Stimulated activated CD4-positive, alpha-beta T cell treated with anti-CD3 and anti-CD28 coated beads, TNF-alpha, amount 100 ng/mL, for 48 hours (primary cell): ENCODE measurements around the gene DESI1.
"Not testable (repeated sequence)": the region's sequence is repeated elsewhere in the genome, so short reads cannot be mapped to it uniquely, and the experiment has no call there.

Experiments used
- DNase-seq, 3 donors: peaks; one replicate each; pipeline ENCODE4 v3.0.0-alpha.2; 2020; ENCODE audit warnings: low read depth in 3 of 3

Gene DESI1

DNA sequence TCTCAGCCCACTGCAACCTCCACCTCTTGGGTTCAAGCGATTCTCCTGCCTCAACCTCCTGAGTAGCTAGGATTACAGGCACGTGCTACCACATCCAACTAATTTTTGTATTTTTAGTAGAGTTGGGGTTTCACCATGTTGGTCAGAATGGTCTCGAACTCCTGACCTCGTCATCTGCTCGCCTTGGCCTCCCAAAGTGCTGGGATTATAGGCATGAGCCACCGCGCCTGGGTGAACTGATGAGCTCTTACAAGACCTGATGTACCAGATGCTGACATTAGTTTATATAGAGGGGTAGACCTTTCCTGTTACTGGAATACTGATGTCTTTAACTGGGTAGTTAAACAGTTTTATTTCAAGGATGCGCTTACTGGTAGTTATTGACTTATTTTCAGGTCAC lies 13.8 kb upstream of the DESI1 start:
- DNase-seq, result not testable (repeated sequence)

DNA sequence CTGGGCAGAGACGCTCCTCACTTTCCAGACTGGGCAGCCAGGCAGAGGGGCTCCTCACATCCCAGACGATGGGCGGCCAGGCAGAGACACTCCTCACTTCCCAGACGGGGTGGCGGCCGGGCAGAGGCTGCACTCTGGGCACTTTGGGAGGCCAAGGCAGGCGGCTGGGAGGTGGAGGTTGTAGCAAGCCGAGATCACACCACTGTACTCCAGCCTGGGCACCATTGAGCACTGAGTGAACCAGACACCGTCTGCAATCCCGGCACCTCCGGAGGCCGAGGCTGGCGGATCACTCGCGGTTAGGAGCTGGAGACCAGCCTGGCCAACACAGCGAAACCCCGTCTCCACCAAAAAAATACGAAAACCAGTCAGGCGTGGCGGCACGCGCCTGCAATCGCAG lies 10.8 kb upstream of the DESI1 start:
- DNase-seq, result not testable (repeated sequence)

DNA sequence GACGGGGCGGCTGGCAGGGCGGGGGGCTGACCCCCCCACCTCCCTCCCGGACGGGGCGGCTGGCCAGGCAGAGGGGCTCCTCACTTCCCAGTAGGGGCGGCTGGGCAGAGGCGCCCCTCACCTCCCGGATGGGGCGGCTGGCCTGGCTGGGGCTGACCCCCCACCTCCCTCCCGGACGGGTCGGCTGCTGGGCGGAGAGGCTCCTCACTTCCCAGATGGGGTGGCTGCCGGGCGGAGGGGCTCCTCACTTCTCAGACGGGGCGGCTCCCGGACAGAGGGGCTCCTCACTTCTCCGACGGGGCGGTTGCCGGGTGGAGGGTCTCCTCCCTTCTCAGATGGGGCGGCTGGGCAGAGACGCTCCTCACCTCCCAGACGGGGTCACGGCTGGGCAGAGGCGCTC lies 10.3 kb upstream of the DESI1 start:
- not testable (repeated sequence) for DNase-seq

- no peak for DNase-seq
These were observed 4.7 kb upstream of the DESI1 start for GRCh38 chr22:41625577-41625976.

GRCh38 chr22:41621911-41622179 lies 1.0 kb upstream of the DESI1 start:
- DNase-seq, result no peak

DNA sequence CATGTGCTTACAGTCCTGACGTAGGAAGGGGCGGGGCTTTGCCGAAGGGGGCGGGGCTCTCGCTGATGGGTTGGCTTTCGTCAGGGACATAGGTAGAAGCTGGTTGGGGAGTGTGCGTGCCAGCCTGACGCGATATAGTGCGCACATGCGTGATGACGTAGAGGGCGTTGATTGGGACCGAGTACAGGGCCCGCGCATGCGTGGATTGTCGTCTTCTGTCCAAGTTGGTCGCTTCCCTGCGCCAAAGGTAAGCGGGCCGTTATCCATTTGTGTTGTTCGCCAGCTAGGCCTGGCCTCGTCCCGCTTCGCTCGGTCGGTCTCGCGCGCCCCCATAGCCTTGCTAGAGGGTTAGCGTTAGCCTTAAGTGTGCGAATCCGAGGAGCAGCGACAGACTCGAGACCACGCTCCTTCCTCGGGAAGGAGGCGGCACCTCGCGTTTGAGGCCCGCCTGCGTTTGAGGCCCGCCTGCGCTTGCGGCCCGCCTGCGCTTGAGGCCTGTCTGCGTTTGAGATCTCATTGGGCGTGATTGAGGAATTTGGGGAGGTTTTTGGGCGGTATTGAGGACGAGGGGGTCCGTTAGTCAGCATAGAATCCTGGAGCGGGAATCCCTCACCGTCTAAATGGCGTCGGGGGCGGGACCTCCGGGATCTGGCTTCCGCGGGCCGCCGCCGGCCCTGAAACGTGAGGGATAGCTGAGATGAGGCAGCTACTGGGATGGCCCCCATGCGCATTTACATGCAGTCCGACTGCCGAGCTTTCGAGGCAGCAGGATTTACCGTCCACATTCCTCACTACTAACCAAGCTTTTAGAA lies 462 bp upstream of the DESI1 start, which contains the start of gene XRCC6:
TSS of gene XRCC6 (plus strand) at position 197 of the 812 bp plus-strand sequence. CDS start 710 bp downstream, outside the sequence.
- peak; percentile 99 to 100 (median 100) for DNase-seq

DNA sequence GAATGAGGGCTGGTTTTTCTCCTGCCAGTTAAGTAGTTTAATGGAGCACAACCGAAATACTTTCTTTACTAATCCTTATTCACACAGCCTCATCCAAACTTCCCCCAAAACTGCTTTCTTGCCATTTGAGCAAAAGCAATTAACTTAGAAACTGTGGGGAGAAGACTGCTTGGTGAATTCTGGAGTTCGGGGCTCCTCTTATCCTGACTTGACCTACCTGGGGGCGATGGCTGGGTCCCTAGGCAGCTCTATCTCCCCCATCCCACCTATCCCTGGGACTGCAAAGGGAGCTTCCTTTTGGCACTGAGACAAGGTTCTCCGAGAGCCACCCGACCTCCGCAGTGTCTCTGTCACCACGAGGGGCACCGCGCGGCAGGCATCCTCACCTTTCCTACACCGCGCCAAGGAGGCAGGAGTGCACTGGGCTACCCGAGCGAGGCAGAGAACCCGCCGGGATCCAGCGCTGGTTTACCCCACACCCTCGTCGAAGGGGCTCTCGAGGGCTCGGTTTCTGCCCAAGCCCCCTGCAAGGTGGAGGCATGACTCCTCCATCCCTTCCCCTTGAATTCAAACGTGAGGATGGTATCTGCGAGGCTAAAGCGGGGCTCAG lies 759 bp downstream of the DESI1 start:
- peak in 1 of 3 donors; percentile 30 for DNase-seq

DNA sequence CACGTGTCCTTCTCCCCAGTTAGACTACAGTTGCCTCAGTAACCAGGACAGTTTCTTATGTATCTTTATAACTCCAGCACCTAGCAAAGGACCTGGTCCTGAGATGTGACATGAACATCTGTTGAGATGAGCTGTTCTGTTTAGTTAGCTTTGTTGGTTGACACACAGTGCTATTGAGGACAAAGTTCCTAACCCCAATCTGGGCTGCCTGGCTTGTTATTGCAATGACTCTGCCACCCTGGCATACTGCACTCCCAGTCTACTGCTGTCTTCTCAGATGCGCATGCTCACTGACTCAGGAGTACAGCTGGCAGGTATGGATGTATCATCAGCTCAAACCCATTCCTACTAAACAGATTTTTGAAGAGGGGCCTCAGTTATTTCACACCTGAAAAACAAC lies 7.4 kb downstream of the DESI1 start:
- no peak for DNase-seq

GRCh38 chr22:41612603-41613306 lies 8.1 kb downstream of the DESI1 start:
- DNase-seq, result no peak

GRCh38 chr22:41608386-41608785 lies 12.5 kb downstream of the DESI1 start:
- no peak for DNase-seq

- peak; percentile 34 to 72 (median 45) for DNase-seq
These were observed 16.9 kb downstream of the DESI1 start for GRCh38 chr22:41603873-41604332.

DNA sequence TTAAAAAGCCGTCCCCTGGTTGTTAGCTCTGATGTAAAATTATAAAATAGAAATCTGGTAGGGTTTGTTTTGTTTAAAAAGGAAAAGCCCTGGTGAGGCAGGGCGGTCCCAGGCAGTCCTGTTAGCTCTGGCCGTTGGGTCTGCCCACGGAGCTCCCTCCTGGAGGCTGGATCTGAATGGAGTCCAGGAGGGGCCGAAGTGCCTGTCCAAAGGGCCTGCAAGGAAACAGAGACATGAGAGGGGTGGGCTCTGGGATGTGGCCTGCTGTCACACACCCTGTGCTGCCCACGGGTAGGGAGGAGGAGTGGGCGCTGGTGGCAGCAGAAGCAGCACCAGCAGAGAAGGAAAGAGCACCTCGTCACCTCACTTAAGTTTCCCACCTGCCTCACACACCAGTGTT lies 19.9 kb downstream of the DESI1 start:
- DNase-seq, result no peak

DNA sequence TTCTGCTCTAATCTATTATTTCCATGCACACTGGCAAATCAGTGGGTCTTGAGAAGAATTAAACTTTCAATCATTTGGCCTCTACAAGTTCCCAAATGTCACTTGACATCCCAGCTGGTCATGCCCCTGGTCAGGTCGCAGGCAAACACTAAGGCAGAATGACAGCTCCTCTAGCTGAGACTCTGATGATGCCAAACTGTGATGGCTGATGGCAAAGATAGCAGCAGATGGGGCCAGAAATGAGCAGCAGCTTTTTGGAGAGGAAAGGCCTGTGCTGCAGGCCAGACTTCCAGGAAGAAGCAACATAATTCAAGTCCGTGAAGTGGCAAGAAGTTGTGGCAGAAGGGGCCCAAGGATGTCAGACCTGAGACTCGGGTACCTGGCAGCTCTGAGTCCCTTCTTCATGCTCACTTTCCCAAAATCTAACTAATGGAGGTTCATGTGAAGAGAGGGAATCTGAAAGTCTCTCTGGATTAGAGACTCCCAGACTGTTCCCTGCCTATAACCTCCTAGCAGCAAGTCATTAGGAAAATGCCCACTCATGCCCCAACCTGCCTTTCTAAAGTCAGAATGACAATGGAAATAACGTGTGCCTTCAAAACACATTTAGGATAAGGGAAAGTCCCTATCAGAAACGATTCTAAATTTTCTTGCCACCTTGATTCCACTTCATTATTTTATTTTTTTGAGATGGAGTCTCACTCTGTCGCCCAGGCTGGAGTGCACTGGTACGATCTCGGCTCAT lies 21.8 kb downstream of the DESI1 start:
- no peak for DNase-seq

DNA sequence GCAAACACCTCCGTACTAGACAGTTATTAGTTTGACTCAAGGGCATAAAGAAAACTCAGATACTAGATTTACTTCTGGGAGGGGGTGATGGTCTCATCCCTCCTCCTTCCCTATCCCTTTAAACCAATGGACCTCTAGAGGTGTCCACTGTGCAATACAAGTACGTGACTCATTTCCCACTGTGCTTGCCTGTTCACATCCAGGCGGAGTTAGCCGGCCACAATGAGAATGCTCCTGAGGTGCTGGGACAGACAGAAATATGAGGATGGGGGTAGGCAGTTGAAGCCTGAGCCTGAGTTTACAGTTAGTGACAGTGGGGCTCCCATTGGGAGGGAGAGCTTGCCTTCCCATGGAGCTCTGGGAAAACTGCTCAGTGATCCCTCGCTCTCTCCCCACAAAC lies 22.8 kb downstream of the DESI1 start:
- no peak for DNase-seq

GRCh38 chr22:41597635-41597953 lies 23.2 kb downstream of the DESI1 start:
- no peak for DNase-seq

GRCh38 chr22:41596776-41597634 lies 23.8 kb downstream of the DESI1 start:
- no peak for DNase-seq

DNA sequence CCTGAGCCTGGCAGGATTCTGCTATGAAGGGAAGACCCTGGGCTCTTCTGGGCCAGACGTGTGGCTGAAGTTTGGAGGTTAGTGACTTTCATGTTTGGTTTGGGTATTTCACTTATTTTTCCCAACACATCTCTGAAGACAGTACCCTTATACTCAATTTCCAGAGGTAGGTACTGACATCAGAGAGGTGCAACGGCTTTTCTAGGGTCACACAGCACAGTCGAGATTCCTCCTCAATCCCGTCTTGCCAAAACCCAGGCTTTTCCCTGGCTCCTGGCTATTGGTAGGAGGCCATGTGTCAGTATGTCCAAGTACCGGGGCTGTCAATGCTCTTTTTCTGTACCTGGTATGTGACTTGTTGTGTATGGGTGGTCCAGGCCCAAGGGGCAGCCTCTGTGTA lies 25.1 kb downstream of the DESI1 start:
- no peak for DNase-seq

GRCh38 chr22:41593336-41593960 lies 27.4 kb downstream of the DESI1 start:
- not testable (repeated sequence) for DNase-seq

DNA sequence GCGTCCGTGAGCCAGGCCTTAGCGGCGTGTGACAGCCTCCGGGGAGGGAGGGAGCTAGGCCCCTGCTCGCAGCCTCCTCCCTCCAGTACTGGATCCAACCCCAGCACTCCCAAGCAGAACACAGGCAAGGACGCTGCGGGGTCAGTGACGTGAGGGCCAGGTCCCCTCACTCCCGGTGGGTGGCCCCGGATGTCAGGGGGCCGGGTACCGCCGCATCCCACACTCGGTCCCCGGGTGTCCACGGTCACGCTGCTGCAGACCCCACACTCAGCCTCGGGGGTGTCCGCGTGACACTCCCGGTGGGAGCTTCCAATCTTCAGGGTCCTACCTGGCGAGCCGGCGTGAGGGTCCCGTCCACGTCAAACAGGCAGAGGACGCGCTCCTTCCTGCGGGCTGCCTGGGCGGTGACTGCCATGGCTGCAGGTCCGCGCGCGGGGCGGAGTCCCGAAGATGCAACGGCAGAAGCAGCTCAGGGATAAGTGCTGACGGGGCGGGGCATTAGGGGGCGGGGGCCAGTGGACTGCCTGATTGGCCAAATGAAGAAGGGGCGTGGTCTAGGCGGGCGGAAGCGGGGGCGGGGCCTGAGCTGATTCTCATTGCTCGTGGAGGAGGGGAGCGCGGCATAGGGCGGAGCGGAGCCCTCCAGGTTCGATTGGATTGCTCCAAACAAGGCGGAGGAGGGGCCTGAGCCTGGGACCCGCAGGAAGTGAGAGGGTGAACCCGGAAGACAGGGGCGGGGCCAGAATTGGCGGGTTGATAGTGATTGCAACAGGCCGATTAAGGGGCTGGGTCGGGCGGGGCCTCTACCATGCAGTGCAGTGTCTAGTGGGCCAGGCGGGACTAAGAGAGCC lies 31.2 kb downstream of the DESI1 start, which contains the start of gene PMM1:
TSS of gene PMM1 (minus strand) at position 450 of the 851 bp plus-strand sequence. CDS start at position 415, 35 bp downstream.
- peak; percentile 100 for DNase-seq

GRCh38 chr22:41587347-41587723 lies 33.5 kb downstream of the DESI1 start:
- no peak for DNase-seq
